Suprapubic skin (tissue), 4 donors: Measurements from ENCODE around the gene EGFL6.

Experiments
- POLR2A ChIP-seq, 2 donors: fragments of 450-650 bp; IDR thresholded peaks; one replicate each; pipeline ENCODE4 v1.6.1; 2017; ENCODE audit warnings: antibody characterized with exemption in 2 of 2, mild to moderate bottlenecking in 2 of 2, moderate library complexity in 2 of 2
- POLR2AphosphoS5 ChIP-seq, 3 donors: sonication (generic); formaldehyde crosslinking; IDR thresholded peaks; one replicate each; pipeline ENCODE4 v1.6.1; 2017; ENCODE audit warnings: antibody characterized with exemption in 3 of 3
- TF ChIP-seq, protein P1 (sequence below), 2 donors: fragments of 200-600 bp in 1 of 2; fragments of 450-650 bp in 1 of 2; sonication (generic) in 1 of 2; IDR thresholded peaks; one replicate each; pipeline ENCODE4 v1.5.1; 2016 to 2019; ENCODE audit warnings: antibody characterized with exemption in 2 of 2, mild to moderate bottlenecking in 1 of 2, moderate library complexity in 1 of 2

DNA sequence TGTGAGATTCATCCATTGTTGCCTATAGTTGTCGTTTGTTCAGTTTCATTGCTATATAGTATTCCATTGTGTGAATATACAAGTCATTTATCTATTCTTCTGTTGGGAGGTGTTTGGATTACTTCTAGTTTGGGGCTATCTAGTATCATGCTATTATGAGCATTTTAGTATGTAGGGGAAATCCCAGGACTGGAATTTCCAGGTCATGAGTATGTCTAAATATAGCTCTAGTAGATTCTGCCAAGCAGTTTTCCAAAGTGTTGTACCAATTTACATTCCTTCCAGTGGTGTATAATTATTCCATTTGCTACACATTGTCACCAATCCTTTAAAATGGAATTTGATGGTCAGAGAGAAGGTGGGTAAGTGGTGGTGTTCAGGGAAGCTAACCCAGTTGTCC, 30.1 kb downstream of the EGFL6 start:
- TF ChIP-seq, protein P1, sequence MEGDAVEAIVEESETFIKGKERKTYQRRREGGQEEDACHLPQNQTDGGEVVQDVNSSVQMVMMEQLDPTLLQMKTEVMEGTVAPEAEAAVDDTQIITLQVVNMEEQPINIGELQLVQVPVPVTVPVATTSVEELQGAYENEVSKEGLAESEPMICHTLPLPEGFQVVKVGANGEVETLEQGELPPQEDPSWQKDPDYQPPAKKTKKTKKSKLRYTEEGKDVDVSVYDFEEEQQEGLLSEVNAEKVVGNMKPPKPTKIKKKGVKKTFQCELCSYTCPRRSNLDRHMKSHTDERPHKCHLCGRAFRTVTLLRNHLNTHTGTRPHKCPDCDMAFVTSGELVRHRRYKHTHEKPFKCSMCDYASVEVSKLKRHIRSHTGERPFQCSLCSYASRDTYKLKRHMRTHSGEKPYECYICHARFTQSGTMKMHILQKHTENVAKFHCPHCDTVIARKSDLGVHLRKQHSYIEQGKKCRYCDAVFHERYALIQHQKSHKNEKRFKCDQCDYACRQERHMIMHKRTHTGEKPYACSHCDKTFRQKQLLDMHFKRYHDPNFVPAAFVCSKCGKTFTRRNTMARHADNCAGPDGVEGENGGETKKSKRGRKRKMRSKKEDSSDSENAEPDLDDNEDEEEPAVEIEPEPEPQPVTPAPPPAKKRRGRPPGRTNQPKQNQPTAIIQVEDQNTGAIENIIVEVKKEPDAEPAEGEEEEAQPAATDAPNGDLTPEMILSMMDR (IDR thresholded peaks at IDR 0.05) = no peak
- TF ChIP-seq POLR2A (IDR thresholded peaks at IDR 0.05) (no peak), POLR2AphosphoS5 (IDR thresholded peaks at IDR 0.05) (no peak)
